Inflammatory macrophage treated with lipopolysaccharide for 1 hour (primary cell): Measurements from ENCODE around the gene FCHSD2.

Source experiments
- DNase-seq, 2 donors: peaks; one replicate each; pipeline ENCODE4 v3.0.0-alpha.2; 2020 to 2022

Gene FCHSD2

GRCh38 chr11:72787216-72788104 lies 354.7 kb downstream of the FCHSD2 start:
- DNase-seq = peak; percentile 50 to 52
